PFSK-1 (cell line): ENCODE data around the gene DMRTA2.

ENCODE experiments used
- FOXP2 ChIP-seq: optimal IDR thresholded peaks from 2 replicates; pipeline ENCODE3; 2011; ENCODE audit warnings: borderline replicate concordance, control low read depth, inconsistent platforms; ENCODE audit not compliant: insufficient read depth; ENCODE audit errors: extremely low read length, extremely low read depth
- POLR2AphosphoS5 ChIP-seq: IDR thresholded peaks from 2 replicates; pipeline ENCODE4 v1.6.1; 2012; ENCODE audit warnings: low read depth, mild to moderate bottlenecking, control low read depth, low read length, moderate library complexity
- SIN3A ChIP-seq: IDR thresholded peaks from 2 replicates; pipeline ENCODE4 v1.6.1; 2012; ENCODE audit warnings: mild to moderate bottlenecking, low read length, moderate library complexity, borderline replicate concordance; ENCODE audit not compliant: insufficient read depth
- TAF1 ChIP-seq: IDR thresholded peaks from 2 replicates; pipeline ENCODE4 v1.6.1; 2012; ENCODE audit warnings: low read length, control low read depth, borderline replicate concordance; ENCODE audit not compliant: insufficient read depth
- TF ChIP-seq, protein P1 (sequence below), 2 experiments: IDR thresholded peaks; 2 replicates each; pipeline versions ENCODE4 v1.6.1 to v1.8.0; 2011 to 2012; ENCODE audit warnings: low read depth in 2 of 2, low read length in 2 of 2, control low read depth in 1 of 2, inconsistent platforms in 1 of 2, mild to moderate bottlenecking in 1 of 2, moderate library complexity in 1 of 2; ENCODE audit not compliant: insufficient read depth in 1 of 2

The DMRTA2 gene

DNA sequence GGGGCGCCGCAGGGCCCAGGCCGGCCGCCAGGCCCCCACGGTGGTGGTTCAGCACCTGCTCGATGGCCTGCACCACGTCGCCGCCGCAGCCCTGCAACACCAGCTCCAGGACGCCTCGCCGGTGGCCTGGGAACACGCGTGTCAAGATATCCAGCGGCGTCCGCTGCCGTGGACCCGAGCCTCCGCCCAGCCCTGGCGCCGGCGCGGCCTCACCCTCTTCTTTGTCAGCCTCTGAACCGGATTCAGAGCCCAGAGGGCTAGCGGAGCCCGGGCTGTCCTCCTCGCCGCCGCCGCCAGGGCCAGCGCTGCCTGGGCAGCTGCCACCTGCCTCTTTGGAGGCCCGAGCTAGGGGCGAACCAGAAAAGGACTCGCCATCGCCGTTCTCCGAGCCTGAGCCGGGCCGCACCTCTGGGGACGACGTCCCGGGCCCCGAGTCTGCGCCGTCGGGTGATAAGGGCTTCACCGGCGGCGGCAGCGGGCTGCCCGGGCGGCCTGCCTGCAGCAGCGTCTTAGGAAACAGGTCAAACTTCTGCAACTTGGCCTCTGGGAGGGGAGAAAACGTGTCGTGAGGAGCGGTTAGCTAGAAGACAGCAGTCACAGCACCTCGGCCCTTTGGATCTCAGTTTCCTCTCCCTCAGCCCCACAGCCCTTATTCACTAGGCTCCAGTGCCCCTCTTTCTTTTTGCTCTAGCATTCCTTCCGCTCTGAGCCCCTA, 3.9 kb downstream of the DMRTA2 start:
- TF ChIP-seq SIN3A (no peak), TAF1 (no peak), FOXP2 (no peak), POLR2AphosphoS5 (no peak)
- TF ChIP-seq, protein P1, sequence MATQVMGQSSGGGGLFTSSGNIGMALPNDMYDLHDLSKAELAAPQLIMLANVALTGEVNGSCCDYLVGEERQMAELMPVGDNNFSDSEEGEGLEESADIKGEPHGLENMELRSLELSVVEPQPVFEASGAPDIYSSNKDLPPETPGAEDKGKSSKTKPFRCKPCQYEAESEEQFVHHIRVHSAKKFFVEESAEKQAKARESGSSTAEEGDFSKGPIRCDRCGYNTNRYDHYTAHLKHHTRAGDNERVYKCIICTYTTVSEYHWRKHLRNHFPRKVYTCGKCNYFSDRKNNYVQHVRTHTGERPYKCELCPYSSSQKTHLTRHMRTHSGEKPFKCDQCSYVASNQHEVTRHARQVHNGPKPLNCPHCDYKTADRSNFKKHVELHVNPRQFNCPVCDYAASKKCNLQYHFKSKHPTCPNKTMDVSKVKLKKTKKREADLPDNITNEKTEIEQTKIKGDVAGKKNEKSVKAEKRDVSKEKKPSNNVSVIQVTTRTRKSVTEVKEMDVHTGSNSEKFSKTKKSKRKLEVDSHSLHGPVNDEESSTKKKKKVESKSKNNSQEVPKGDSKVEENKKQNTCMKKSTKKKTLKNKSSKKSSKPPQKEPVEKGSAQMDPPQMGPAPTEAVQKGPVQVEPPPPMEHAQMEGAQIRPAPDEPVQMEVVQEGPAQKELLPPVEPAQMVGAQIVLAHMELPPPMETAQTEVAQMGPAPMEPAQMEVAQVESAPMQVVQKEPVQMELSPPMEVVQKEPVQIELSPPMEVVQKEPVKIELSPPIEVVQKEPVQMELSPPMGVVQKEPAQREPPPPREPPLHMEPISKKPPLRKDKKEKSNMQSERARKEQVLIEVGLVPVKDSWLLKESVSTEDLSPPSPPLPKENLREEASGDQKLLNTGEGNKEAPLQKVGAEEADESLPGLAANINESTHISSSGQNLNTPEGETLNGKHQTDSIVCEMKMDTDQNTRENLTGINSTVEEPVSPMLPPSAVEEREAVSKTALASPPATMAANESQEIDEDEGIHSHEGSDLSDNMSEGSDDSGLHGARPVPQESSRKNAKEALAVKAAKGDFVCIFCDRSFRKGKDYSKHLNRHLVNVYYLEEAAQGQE (IDR thresholded peaks at IDR 0.05; ENCODE audit: insufficient read depth in 1 of 2, low read depth in 2 of 2, low read length in 2 of 2) = no peak

DNA sequence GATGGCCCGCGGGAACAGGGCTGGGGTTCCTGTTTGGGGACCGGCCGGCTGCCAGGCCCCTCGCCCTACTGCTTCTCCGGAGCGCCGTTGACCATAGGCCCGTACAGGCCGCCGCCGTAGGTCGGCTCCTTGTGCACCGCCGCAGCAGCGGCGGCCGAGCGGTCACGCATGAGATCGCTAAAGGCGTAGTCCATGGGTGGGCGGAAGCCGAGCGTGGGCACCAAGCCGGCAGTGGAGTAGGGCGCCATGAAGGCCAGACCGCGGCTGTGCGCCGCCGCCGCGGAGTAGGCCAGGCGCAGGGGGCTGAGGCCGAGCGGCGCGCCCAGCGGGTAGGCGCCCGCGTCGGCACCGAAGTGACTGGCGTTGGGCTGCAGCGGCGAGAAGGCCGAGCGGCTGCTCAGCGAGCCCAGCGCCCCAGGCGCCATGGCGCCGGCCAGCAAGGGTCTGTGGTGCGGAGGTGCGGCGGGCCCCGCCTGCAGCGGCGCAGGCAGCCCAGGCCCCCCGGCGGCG, 4.6 kb downstream of the DMRTA2 start:
- TF ChIP-seq FOXP2 = no peak
- TF ChIP-seq TAF1 = no peak
- no peak for TF ChIP-seq POLR2AphosphoS5
- no peak for TF ChIP-seq SIN3A
- TF ChIP-seq, protein P1 (IDR thresholded peaks at IDR 0.05; ENCODE audit: insufficient read depth in 1 of 2, low read depth in 2 of 2, low read length in 2 of 2) = no peak

GRCh38 chr1:50417946-50418599, 5.2 kb downstream of the DMRTA2 start:
- TF ChIP-seq, protein P1 (IDR thresholded peaks at IDR 0.05; ENCODE audit: insufficient read depth in 1 of 2, low read depth in 2 of 2, low read length in 2 of 2) = no peak
- TF ChIP-seq FOXP2 (no peak), TAF1 (no peak), SIN3A (no peak), POLR2AphosphoS5 (no peak)

DNA sequence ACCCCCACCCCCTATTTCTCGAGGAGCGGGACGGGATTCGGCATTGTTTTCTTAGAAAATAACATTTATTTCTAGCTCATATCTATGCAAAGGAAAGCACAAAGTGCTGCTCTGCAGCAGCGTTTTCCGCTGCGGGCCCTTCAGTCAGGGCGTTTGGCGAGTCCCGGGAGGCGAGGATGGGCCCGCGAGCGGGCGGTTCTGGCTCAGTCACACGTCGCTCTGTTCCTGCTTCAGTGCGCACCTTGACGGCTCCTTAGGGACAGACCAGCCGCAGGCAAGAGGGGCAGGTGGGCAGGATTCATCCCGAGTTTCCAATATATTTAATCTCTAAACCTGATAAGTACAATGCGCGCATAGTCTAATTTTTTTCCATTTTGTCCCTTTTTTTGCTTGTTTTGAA, 5.7 kb downstream of the DMRTA2 start:
- TF ChIP-seq POLR2AphosphoS5 (no peak), SIN3A (no peak), FOXP2 (no peak), TAF1 (no peak)
- TF ChIP-seq, protein P1 (IDR thresholded peaks at IDR 0.05; ENCODE audit: insufficient read depth in 1 of 2, low read depth in 2 of 2, low read length in 2 of 2) = no peak
